ENCODE measurements around the gene PCIF1.
"Not testable (repeated sequence)": the region's sequence is repeated elsewhere in the genome, so short reads cannot be mapped to it uniquely, and the experiment has no call there.

The PCIF1 gene

DNA sequence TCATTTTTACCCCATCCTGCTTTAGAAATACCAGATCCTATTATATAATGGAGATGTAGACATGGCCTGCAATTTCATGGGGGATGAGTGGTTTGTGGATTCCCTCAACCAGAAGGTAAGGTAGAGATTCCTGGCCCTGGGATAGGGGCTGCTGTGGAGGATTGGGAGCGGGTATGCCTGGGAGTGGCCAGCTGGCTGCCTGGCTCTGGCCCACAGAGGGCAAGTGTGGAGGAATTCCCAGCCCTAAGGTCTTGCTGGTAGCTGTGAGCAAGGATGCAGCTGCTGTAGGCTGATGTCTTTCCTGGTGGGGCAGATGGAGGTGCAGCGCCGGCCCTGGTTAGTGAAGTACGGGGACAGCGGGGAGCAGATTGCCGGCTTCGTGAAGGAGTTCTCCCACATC is 36.8 kb upstream of the PCIF1 start:
- Mint-ChIP-seq H3K27ac (no peak overlapping the region), H3K36me3 (ENCODE audit: low read depth) (peaks cover 9% of the 10 kb centered on the region), H3K4me3 (no peak overlapping the region), H3K27me3 (no peaks in the 10 kb centered on the region), H3K4me1 (peaks cover 19% of the 10 kb centered on the region), H3K9me3 (no peaks in the 10 kb centered on the region)
- ATAC-seq, result no peak
- DNase-seq, result no peak

DNA sequence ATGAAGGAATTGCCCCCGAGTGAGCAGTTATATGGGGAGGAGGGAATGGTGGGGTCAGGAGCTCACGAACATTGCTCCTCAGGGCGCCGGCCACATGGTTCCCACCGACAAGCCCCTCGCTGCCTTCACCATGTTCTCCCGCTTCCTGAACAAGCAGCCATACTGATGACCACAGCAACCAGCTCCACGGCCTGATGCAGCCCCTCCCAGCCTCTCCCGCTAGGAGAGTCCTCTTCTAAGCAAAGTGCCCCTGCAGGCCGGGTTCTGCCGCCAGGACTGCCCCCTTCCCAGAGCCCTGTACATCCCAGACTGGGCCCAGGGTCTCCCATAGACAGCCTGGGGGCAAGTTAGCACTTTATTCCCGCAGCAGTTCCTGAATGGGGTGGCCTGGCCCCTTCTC is 36.2 kb upstream of the PCIF1 start:
- DNase-seq (no peak), ATAC-seq (no peak)
- Mint-ChIP-seq H3K27ac (no peak overlapping the region), H3K4me3 (no peak overlapping the region), H3K36me3 (ENCODE audit: low read depth) (peaks cover 9% of the 10 kb centered on the region), H3K4me1 (peaks cover 13% of the 10 kb centered on the region), H3K27me3 (no peaks in the 10 kb centered on the region), H3K9me3 (no peaks in the 10 kb centered on the region)

DNA sequence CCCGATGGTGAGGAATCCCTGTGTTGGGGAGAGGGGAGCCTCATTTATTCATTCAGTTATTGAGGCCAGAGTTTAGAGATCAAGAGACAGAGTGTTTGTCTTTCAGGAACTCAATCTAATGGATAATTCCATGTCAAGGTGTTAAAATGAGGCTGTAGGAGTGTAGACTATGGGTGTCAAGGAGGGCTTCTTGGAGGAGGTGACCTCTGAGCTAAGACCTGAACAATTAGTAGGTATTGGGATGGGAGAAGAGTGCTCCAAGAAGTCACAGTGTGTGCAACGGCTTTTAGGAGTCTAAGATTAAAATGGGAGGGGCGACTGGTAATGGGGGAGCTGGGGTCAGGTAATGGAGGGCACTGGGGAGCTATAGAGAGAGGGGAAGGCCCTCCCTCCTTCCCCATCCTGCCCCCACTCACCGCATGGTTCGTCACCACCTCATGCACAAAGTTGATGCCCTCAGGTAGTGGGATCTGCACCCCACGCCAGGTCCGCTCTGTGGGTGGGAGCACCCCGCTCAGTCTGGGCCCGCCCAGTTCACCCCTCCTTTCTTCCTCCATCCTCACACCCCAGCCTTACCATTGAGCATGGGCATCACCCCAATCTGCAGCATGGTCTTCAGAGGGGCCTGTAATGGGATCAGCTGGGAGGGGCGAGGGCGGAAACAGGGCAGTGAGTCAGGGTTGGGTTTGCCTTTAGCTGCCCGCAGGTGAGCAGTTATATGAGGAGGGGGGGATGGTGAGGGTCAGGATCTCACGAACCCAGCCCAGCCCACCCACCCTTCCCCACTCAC is 35.2 kb upstream of the PCIF1 start:
- no peak overlapping the region for H3K27ac Mint-ChIP-seq

DNA sequence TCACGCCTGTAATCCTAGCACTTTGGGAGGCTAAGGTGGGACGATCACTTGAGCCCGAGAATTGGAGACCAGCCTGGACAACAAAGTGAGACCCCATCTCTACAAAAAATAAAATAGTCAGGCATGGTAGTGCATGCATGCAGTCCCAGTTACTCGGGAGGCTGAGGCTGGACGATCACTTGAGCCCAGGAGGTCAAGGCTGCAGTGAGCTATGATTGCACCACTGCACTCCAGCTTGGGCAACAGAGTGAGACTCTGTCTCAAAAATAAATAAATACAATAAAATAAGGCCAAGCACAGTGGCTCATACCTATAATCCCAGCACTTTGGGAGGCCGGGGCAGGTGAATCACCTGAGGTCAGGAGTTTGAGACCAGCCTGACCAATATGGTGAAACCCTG is 33.2 kb upstream of the PCIF1 start:
- not testable (repeated sequence) for H3K4me3 Mint-ChIP-seq; H3K36me3 Mint-ChIP-seq (ENCODE audit: low read depth); H3K4me1 Mint-ChIP-seq; H3K27me3 Mint-ChIP-seq; ATAC-seq; H3K27ac Mint-ChIP-seq; DNase-seq; H3K9me3 Mint-ChIP-seq

More for the DNA sequence above, 35.2 kb upstream of the PCIF1 start:
- ATAC-seq, result no peak
- Mint-ChIP-seq H3K4me3 (no peak overlapping the region), H3K27me3 (no peaks in the 10 kb centered on the region), H3K9me3 (no peaks in the 10 kb centered on the region), H3K36me3 (ENCODE audit: low read depth) (peaks cover 3% of the 10 kb centered on the region), H3K4me1 (peaks cover 5% of the 10 kb centered on the region)
- no peak for DNase-seq

DNA sequence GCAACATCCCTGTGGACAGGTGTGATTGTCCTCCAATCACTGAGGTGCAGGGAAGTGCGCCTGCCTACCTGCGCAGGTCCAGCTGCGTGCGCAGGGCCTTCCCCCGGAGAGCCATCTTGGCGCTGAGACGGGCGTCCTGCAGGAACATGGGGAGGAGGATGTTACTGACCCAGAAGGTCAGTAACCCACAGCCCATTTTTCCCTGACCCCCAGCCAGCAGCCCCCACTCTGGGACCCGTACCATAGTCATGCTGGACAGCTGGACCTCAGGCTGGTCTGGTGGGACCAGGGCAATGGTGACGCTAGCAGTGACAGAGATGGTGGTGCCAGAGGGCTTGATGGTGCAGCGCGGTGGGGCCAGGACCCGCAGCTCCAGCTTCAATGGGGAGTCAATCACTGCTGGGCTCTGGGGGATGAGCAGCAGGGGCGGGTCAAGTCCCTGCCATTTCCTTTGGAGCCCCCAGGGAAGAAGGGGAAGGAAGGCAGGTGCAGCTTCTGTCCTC is 32.2 kb upstream of the PCIF1 start:
- no peak for ATAC-seq
- H3K36me3 Mint-ChIP-seq (ENCODE audit: low read depth), result peaks cover 3% of the 10 kb centered on the region
- H3K27ac Mint-ChIP-seq, result no peak overlapping the region
- H3K27me3 Mint-ChIP-seq, result no peaks in the 10 kb centered on the region
- H3K9me3 Mint-ChIP-seq, result no peaks in the 10 kb centered on the region
- H3K4me3 Mint-ChIP-seq, result no peak overlapping the region
- DNase-seq, result no peak
- no peaks in the 10 kb centered on the region for H3K4me1 Mint-ChIP-seq

DNA sequence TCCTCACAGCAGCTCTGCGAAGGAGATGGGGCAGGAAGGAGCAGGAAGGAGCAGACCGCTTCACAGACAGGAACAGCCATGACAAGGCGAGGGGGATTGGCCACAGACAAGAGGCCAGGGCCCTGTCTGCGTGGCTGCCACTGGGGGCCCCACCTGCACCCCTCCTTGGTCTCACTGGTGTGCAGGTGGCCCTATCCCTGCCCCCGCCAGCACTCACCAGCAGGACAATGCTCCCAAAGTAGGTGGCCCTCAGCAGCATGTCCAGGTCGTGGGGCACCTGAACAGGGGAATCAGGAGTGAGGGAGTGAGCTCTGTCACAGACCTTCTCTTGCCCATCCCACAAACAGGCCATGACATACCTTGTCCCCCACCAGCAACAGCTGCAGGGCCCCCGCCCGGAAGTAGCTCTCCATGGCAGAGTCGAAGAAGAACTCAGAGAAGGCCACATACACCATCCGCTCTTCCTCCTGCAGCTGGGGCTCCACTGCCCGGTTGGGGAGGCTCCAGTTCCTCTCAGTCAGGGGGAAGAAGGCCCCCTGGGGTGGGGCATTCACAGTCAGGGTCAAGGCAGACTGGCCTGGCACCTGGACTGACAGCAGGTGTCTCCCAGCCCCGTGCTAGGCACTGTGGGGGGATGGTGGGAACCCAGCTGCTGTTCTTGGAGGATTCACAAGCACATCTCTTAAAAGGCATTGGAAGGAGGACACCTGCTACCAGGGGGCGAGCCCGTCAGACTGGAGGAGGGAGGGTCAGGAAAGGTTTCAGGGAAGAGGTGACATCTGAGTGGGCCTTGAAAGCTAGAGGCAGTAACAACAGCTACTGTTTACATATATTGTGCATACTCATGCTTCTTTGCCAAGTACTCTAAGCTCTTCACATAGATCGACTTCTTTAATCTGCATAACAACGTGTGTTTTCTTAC is 29.6 kb upstream of the PCIF1 start:
- no peak overlapping the region for H3K4me3 Mint-ChIP-seq
- H3K27ac Mint-ChIP-seq, result no peak overlapping the region
- no peaks in the 10 kb centered on the region for H3K4me1 Mint-ChIP-seq
- no peaks in the 10 kb centered on the region for H3K36me3 Mint-ChIP-seq (ENCODE audit: low read depth)
- no peaks in the 10 kb centered on the region for H3K27me3 Mint-ChIP-seq
- DNase-seq (no peak), ATAC-seq (no peak)
- no peaks in the 10 kb centered on the region for H3K9me3 Mint-ChIP-seq

DNA sequence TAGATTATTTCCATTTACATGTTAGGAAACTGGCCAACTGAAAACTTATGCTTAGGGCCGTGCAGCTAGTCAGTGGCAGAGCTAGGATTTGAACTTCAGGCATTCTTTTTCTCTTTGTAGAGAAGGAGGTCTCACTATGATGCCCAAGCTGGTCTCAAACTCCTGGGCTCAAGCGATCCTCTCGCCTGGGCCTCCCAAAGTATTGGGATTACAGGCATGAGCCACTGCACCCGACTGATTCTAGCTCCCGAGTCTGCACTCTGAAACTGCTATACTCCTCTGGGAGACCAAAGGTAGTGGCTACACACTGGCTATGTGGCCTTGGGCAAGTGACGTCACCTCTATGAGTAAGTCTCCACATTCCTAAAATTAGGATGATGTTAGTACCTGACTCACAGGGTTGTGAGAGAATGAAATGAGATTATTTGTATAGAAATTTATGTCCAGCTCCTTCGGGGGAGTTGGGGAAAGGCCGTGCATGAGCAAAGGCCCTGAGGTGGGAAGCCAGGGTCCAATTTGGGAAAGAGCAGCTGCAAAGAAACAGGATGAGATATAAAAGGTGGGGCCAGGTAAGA is 28.9 kb upstream of the PCIF1 start:
- no peak for ATAC-seq
- H3K9me3 Mint-ChIP-seq, result no peaks in the 10 kb centered on the region
- H3K27ac Mint-ChIP-seq, result no peak overlapping the region
- no peak for DNase-seq
- no peak overlapping the region for H3K4me3 Mint-ChIP-seq
- peaks cover 7% of the 10 kb centered on the region for H3K4me1 Mint-ChIP-seq
- H3K36me3 Mint-ChIP-seq (ENCODE audit: low read depth), result no peaks in the 10 kb centered on the region
- H3K27me3 Mint-ChIP-seq, result no peaks in the 10 kb centered on the region

DNA sequence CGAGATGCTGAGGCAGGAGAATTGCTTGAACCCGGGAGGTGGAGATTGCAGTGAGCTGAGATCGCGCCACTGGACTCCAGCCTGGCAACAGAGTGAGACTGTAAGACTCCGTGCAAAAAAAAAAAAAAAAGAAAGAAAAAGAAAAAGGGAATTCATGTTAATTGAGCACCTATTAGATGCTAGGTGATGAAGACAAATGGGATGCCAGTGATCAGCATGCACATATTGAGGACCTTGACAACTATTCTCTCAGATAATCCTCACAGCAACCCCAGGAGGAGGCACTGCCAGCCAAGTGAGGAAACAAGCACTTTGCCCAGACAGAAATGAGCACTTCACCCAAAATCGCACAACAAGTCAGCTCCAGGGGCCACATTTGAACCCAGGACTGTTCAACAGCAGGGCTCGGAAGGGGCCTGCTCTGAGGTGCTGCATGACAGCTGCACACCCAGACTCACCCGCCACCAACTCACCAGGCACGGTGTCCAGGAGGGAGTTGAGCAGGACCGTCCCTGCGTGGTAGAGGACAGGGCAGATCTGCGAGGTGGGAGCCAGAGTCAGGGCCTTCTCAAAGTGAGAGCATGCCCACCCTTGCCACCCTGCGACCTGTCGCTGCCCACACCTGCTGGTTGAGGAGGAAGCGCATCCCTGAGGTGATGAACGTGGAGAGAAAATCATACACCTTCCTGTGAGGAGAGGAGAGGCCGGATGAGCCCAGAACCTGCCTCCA is 27.1 kb upstream of the PCIF1 start:
- no peak overlapping the region for H3K27ac Mint-ChIP-seq
- no peaks in the 10 kb centered on the region for H3K9me3 Mint-ChIP-seq
- no peaks in the 10 kb centered on the region for H3K36me3 Mint-ChIP-seq (ENCODE audit: low read depth)
- ATAC-seq (no peak), DNase-seq (no peak)
- H3K4me1 Mint-ChIP-seq, result peaks cover 19% of the 10 kb centered on the region
- peaks cover 2% of the 10 kb centered on the region for H3K27me3 Mint-ChIP-seq
- no peak overlapping the region for H3K4me3 Mint-ChIP-seq

DNA sequence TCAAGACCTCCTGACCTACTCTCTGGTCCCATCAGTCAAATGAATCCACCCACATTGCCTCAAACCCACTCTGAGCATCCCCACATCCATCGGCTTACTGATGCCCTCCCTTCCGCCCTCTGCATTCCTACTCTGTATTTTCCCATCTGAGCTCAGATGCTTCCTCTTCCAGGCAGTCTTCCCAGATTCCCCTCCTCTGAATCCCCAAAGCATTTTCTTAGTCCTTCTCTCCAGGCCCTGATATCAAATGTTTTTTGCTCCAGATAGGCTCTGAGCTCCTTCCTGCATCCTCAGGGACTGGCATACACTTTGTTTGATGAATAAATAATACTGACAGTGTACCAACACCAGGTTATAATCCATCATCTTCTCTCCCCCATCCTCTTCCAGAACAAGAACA is 26.4 kb upstream of the PCIF1 start:
- Mint-ChIP-seq H3K36me3 (ENCODE audit: low read depth) (no peaks in the 10 kb centered on the region), H3K27ac (no peak overlapping the region), H3K4me3 (no peak overlapping the region), H3K4me1 (peaks cover 22% of the 10 kb centered on the region), H3K27me3 (peaks cover 3% of the 10 kb centered on the region), H3K9me3 (no peaks in the 10 kb centered on the region)
- no peak for ATAC-seq
- DNase-seq, result no peak

DNA sequence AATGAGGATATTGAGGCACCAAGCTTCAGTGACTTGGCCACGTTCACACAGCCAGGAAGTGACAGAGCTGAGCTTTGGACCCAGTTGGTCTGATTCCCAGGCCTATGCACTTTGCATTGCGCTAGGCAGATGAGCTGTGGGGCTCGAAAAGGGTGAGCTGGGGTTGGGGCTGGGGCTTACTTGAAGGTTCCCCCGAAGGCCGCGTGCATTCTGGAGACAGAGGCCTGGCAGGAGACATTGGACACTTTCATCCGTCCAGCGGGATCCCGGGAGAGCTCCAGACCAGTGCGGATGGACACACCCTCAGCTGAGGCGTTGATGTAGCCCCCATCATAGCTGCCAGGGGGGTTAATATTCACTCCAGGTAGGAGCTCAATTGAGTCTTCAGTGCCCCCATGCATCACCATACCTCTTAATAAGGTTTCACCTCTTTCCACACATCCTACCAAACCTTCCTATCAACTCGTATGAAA is 25.1 kb upstream of the PCIF1 start:
- H3K36me3 Mint-ChIP-seq (ENCODE audit: low read depth), result no peaks in the 10 kb centered on the region
- no peaks in the 10 kb centered on the region for H3K9me3 Mint-ChIP-seq
- no peak overlapping the region for H3K4me3 Mint-ChIP-seq
- DNase-seq (no peak), ATAC-seq (no peak)
- peaks cover 22% of the 10 kb centered on the region for H3K4me1 Mint-ChIP-seq
- H3K27me3 Mint-ChIP-seq, result peaks cover 4% of the 10 kb centered on the region
- no peak overlapping the region for H3K27ac Mint-ChIP-seq

DNA sequence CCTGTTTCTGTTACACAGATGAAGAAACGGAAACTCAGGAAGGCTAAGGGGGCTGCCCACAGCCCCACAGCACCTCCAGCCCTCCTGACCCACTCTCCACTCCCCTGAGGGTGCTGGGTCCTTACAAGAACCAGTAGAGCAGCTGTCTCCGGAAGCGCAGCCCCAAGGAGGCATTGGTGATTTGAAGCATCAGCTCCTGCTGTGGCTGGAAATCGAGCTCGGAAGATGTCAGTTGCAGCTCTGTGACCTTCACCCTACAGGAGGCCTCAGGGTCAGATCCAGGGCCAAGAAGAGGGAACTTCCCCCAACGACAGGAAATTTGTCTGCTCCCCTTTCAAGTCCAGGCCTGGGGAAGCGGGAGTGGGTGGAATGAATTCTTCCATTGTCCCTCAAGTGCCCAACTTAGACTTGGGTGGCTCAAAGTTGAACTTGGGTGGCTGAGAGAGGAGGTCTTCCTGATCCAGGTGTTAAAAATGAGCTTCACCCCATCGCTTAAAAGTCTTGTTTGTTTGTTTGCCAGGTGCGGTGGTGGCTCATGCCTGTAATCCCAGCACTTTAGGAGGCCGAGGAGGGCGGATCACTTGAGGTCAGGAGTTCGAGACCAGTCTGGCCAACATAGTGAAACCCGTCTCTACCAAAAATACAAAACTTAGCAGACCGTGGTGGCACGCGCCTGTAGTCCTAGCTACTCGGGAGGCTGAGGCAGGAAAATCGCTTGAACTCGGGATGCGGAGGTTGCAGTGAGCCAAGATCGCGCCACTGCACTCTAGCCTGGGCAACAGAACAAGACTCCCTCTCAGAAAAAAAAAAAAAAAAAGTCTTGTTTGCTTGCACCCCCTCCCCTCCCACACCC is 24.4 kb upstream of the PCIF1 start:
- H3K27ac Mint-ChIP-seq, result peak overlapping the region; percentile 63
- H3K27me3 Mint-ChIP-seq, result peaks cover 7% of the 10 kb centered on the region

DNA sequence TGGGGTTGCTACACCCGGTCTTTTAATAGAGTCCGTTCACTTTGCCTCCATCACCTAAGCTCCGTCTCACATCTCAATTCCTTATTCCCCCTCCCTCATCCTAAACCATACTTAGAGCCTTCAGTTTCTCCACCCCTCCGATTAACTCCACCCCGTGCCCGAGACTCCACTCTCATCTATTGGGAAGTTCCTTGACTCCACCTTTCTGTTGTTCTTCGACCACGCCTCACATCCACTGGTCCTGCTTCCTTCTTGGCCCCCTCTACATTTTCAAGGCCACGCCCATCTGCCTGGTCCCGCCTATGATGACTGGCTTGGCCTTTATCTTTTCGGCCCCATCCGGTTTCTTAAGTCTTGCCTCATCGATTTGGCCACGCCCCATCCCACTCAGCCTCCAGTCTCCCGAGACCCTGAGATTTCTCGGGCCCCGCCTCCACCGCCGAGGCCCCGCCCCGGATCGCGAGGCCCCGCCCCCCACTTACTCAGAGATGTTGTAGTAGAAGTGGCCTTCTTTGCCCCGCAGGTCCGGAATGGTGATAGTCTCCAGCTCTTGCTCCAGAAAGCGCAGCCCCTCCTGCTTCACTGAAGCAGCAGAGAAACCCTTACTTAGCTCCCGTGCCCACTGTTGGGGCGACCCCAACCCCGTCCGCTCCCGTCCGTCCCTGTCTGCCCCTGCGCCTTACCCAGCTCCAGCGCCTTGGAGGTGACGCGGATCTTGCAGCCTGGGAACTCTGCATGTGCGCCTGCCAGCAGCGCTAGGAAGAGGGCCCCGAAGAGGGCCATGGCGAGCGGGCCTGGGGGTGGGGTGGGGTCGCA is 23.6 kb upstream of the PCIF1 start:
- peaks cover 22% of the 10 kb centered on the region for H3K4me1 Mint-ChIP-seq
- no peaks in the 10 kb centered on the region for H3K9me3 Mint-ChIP-seq
- H3K27me3 Mint-ChIP-seq, result peaks cover 7% of the 10 kb centered on the region
- peak overlapping the region; percentile 83 for H3K4me3 Mint-ChIP-seq
- ATAC-seq, result peak; percentile 94
- no peaks in the 10 kb centered on the region for H3K36me3 Mint-ChIP-seq (ENCODE audit: low read depth)
- peak overlapping the region; percentile 81 for H3K27ac Mint-ChIP-seq
- DNase-seq, result peak; percentile 98

More for the DNA sequence above, 24.4 kb upstream of the PCIF1 start:
- peak overlapping the region; percentile 83 for H3K4me3 Mint-ChIP-seq
- no peaks in the 10 kb centered on the region for H3K36me3 Mint-ChIP-seq (ENCODE audit: low read depth)
- H3K4me1 Mint-ChIP-seq, result peaks cover 22% of the 10 kb centered on the region
- ATAC-seq (no peak), DNase-seq (no peak)
- no peaks in the 10 kb centered on the region for H3K9me3 Mint-ChIP-seq

Data from activated naive CD8-positive, alpha-beta T cell treated with anti-CD3 and anti-CD28 coated beads, Interleukin-2, amount 50 U/mL, for 24 hours (primary cell).